Stimulated activated CD4-positive, alpha-beta T cell treated with anti-CD3 and anti-CD28 coated beads, Interleukin-1b, Interleukin-23, amount 100 ng/mL, for 1 hour (primary cell): ENCODE data around the gene GRIP1.
"Not testable (repeated sequence)": the region's sequence is repeated elsewhere in the genome, so short reads cannot be mapped to it uniquely, and the experiment has no call there.

Experiments
- DNase-seq, 2 donors: peaks; one replicate each; pipeline ENCODE4 v3.0.0-alpha.2; 2020; ENCODE audit warnings: low read depth in 2 of 2

Gene GRIP1

DNA sequence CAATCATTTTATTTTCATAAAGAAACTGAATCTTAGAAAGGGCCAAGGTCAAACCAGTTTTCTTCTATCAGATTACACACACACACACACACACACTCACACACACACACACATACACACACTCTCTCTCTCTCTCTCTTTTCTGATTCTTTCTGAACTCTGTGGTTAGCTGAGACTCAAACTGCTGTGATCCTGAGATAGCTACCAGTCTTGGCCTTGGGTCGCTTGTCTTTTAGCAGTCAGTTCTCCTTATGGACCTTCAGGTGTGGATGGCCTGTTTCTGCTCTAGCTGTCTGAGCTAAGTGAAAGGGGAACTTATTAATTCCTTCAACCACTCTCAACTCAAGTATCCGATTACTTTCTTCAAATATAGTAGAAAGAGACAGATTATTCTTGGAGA is 145.1 kb downstream of the GRIP1 start:
- no peak for DNase-seq

DNA sequence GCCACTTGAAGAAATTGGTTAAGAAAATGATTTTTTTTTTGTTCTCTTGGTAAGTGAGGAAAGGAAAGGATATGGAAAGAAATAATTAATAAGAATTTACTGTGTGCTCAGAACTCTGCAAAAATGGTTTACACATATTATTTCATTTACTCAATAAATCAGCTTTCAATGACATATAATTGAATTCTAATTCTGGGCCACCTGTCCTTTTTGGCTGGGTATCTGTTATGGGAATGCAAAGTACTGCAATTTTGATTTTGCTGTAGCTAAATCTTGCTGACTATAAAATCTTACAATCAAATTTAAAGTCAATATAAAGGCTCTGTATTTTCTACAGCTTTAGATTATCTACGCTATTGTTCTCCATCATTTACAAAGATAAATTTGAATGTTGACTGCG is 147.1 kb downstream of the GRIP1 start:
- DNase-seq: no peak

DNA sequence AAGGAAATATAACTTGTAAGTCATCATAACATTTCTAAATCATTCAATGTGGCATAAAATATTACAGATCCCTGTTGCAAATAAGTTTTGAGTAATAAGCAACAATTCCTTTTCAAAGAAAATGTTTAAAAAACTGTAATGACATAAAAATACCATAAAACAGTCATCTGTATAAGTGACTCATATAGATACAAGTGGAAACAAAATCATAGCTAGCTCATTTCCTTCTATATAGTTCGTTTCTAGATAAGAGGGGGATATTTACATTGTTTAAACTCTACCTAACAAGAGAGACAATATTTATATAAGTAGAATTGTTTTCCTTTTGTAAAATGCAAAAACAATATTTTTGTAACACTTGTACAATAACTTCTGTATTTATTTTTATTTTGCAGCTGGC is 148.9 kb downstream of the GRIP1 start:
- no peak for DNase-seq

DNA sequence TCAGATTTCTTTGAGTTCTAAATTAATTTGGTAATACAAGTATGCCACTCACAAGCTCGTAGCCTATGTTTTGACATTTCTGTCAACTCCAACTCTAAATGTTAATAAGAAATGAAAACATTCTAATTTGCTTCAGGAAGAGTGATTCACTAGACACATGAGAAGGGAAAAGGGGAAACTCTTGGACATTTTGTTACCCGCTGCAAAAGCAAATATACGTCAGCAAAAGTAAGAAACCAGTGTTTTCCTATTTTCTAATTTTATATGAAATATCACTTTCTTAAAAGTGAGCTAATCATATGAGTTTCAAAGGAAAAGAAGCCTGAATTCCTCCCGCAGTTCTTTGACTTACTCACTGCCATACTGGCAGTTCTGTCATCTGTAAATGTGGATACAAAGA is 162.3 kb downstream of the GRIP1 start:
- DNase-seq: no peak

DNA sequence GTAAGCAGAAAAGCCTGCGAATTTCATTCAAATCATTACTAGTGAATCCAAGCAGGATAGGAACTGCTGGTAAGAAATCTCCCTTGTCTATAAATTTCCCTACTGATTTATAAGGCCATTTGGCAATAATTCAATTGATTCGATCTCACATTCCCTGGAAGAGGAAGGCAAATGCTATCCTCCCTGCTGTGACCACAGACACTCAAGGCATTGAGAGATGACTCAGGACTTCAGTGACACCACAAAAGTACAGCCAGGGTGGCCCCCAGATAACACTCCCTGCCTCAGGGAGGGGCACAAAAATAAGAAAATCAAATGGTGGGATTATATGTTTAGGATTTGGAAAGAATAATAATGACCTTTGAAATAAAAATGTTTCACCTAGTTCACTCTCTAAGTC is 162.7 kb downstream of the GRIP1 start:
- DNase-seq: no peak

DNA sequence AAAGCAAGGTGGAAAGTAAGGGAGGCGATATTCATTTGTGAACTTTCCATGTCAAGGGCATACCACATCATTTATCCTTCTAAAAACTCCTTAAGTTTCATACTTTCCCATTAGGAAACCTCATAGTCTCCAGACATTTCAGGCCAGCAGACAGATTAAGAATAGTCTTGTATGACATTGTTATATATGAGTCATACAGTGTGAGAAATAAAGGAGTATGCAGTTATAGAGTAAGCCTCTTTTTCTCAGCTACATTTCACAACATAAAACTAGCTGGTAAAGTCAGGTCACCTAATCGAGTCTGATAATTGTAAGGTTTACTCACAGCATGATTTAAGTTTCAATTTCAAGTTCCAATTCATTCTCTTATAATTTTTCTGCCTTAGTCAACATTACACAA is 164.3 kb downstream of the GRIP1 start:
- no peak for DNase-seq

DNA sequence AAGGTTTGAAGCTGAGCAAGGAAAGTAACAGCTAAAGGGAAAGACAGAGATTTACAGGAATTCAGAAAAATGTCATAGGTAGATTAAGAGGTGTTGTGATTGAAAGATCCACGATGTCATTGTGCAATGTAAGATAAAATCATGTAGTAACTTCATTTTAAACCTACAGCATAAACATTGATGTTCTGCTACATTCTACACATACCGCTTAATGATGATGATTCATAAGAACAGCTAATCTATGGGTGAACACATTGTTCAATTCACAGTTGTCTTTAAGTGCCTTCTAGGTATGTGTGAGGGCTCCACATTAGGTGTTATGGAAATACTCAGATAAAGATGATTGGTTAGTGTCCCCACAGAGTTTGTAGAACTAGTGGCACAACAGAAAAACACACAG is 170.9 kb downstream of the GRIP1 start:
- no peak for DNase-seq

DNA sequence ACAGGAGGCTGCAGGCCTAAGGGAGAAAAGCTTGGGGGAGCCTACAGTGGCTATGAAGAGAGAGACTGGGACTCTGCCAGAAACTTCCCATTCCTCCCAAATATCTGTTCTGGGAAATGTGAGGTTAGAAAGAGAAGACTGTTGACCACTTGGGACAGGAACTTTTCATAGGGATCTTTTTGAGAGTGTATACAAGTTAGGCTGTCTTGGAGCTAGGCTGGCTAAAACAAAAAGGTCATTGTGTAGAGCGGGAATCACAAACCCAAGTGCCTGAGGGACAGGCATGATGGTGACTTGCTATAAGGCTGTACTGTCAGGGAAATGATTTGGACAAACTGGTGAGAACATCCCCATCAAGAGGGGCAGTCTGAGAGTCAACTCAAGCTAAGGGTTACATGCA is 175.1 kb downstream of the GRIP1 start:
- no peak for DNase-seq

DNA sequence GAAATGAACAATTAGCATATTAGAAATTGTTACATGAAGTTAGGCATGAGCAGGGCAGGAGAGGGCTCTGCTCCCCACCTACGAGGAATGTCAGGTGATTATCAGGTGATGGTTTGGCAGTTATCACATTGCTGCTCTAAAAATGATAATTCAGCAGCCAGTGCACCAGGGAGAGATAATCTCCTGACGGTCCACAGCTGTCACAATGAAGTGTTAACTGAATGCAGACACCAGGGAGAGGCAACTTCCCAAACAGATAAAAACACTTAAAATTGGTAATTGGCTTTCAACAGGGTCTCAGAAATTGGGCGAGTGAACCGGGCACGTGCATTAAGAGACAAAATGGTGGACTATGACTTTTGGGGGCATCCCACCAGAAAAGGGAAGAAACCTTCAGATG is 176.0 kb downstream of the GRIP1 start:
- DNase-seq: no peak

DNA sequence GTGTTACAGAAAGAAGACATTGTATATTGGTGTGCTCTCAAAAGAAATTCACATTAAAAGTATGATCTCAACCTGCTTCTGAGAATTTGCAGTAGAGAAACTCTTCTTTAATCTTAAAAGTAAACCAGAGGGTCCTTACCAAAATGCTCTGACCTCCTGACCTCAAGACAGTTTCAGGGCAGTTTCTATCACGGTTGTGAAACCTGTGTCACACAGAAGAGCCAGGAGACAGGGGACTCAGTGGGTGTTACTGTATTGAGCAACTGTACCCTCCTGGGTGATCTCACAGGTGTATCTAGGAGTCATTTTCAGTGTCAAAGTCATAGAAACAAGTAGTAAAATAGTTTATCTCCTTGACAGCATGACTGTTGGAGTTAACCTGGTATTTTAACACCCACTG is 178.0 kb downstream of the GRIP1 start:
- DNase-seq: no peak

DNA sequence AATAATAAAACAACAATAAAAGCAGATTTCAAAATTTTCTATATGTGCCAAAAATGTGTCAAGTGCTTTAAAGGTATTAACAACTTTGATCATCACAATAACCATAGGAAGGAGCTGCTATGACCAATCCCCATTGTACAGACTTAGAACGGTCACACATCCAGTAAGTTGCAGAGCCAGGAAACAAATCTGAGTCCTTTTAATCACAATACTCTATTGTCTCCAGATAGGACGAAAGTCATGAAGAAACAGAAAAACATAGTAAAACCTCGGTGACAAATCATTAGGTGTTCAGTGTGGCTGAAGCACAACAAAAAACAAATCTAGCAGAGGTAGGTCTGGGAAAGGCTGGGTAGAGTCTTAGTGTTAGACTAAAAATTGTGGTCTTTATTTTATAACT is 178.8 kb downstream of the GRIP1 start:
- no peak for DNase-seq

DNA sequence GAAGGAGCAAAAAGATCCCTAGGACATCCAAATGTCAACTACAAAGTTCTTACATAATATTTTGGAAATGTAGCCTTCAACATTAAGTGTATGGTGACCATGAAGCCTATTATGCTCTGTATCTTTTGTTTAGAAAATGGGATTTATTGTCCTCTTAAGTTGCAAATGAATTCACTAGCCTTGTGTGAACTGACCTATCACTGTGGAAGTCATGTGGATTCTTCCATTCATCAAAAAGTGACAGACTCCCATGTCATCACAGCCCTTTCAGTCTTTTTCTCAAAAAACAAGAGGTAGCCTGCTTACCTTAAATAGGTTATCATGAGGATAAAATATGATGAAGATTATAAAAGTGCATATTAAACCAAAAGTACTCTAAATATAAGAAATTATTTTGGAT is 179.9 kb downstream of the GRIP1 start:
- no peak for DNase-seq

DNA sequence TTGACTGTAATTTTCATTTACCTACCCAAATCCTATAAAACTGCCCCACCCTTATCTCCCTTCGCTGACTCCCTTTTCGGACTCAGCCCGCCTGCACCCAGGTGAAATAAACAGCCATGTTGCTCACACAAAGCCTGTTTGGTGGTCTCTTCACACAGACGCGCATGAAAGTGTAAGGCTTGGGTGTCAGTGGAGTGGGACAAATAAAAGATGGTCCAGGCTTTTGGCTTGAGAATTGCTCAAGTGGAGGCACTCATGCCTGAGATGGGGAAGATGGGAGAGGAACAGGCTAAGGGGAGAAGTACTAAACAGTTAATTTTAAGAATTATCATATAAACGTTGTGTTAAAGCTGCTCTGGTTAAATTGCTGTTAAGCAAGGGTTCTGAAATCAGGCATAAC is 180.8 kb downstream of the GRIP1 start:
- DNase-seq: not testable (repeated sequence)

DNA sequence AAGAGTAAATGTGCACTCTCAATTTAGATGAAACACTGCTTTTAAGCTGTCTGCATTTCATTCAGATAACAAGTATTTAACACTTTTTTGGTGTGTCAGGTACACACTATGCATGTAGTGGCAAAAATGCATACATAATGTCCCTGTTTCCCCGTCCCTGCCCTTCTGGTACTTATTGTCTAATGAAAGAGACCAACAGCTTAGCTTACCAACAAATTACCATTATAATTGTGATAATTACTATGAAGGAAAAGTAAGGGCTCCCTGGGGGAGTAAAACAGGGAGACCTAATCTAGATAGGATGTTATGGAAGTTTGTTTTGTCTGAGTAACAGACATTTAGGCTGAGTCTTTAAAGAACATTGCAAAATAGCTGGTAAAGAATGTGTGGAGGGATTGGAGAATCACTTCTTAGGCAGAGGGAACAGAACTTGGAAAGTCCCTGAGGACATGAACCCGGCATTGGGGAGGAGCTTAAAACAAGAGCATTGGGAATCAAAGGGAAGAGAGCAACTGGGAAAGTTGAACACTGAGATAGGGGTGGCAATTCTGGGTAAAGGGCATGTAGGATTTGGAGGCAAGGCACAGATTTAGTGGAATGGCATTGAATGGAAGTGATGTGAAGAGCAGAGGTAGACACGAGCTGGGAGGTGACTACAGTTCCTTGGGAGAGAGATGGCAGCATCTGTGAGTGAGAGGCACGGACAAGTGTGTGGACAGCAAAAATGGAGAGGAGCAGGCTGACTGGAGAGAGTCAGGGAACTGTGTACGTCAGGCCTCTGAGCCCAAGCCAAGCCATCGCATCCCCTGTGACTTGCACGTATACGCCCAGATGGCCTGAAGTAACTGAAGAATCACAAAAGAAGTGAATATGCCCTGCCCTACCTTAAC is 181.6 kb downstream of the GRIP1 start:
- no peak for DNase-seq

DNA sequence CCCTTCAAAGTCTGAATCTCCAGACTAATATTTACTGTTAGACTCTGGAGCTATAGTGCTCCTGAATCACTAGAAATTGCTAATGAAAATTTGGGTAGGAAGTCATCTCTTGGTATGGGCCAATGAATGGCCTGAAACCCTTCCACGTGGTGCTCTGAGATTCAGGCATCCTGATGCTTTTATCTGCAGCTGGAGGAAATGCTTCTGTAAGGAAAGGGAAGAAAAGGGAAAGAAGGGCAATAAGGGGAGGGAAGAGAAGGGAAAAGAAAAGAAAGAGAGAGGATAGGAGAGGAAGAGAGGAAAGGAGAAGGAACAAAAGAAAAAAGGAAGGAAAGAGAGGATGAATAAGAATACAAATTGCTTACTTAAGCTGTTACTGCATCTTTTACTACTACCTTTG is 182.3 kb downstream of the GRIP1 start:
- no peak for DNase-seq

DNA sequence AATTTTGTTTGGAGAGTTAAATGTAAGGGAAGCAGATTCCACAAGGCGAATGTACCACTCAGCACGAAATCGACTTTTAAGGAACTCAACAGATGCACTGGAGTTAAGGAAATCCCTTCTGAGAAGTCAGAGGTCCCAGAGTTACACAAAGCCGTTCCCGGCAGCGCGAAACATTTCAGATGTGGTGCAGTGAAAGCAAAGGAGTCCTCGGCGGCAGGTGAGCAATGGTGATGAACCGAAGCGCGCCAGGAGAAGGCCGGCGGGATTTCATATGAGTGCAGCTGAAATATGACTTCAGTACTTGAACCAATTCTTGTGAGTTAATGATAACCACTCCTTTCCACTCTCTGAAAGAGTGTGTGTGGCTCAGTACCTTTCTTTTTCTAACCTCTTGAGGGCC is 183.2 kb downstream of the GRIP1 start:
- no peak for DNase-seq

DNA sequence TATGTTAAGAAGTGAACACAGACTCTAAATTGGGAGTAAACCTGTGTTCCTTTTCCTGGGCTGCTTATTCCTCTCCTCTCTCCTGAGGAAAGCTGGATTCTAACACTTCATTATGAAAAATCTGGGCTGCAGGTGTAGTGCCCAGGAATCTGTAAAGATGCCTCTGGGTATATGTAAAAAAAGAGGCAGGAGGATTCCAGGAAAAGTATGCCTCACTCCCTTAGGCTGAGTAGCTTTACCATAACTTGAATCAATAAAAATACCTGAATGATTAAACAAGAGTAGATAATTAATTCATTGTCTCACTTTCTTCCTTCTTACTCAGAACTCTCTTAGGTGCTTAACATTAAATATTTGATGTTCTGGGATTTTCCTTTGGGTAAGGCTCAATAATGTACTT is 185.1 kb downstream of the GRIP1 start:
- DNase-seq: no peak

DNA sequence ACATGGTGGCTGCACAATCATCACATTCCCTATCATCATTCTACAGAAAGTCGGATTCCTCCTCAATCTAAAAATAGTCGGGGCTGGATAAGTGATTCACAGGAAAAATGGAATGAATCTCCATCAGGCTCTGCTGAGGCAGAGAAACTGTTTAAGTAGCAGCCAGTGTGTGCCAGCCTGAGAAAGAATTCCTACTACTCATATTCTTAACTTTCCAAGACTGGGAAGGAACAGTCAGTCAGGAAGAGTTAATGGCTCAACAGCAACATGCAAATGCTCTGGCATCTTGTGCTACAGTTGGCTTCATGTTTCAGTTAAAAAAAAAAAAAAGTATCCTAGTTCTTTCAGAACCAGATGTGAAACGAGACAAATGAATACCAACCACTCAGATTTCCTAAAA is 187.0 kb downstream of the GRIP1 start:
- DNase-seq: no peak

DNA sequence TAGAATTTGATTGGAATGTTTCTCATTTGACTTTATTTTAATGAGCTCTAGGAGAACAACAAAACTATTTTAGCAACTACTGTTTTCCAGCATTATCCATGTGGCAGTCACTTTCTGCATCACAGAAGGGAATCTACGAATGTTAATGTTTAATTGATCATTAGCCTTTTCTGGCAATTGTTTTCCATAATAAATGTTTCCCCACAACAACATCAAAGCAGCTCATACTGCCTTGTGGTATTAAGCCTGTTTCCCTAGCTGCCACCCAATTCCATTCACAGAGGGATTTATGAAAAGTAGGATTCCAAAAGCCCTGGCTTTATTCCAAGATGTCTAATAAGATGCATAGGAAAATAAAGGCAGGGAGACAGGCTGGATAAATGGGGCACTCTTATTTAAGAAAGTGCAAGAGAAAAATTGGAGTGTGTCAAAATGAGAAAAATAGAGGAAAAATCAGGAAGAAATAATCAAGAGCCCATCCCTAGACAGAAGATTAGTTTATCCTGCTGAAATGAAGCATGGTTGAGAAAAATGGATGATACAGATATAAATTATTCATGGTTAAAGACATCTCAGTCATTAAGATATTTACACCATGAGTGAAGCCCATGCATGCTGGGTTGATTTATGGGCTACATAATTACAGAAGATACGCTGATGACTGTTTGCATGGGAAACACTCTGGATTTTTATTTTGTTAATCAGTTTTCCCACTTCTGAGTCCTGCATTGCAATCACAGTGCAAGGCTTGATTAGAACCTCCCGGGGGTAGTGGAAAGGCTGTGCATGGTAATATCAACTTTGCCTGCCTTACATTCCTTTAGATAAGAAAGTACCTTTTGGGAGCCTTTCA is 196.3 kb downstream of the GRIP1 start:
- no peak for DNase-seq

DNA sequence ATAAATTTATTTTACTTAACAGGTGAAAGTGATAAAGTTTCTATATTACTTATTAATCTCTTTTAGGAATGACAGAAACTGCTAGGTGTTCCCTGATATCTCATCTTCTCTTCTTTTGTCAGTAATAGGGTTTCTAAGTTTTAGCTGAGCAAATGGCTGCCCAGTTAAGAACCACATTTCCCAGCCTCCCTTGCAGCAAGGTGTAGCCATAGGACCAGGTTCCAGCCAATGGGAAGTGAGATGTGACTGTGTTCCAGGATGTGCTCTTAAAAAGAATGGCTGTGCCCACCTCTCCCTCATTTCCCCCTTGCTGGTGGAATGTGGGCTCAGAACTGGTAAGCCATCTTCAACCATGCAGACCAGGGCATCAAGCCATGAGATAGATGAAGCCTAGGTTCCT is 210.9 kb downstream of the GRIP1 start:
- DNase-seq: no peak

DNA sequence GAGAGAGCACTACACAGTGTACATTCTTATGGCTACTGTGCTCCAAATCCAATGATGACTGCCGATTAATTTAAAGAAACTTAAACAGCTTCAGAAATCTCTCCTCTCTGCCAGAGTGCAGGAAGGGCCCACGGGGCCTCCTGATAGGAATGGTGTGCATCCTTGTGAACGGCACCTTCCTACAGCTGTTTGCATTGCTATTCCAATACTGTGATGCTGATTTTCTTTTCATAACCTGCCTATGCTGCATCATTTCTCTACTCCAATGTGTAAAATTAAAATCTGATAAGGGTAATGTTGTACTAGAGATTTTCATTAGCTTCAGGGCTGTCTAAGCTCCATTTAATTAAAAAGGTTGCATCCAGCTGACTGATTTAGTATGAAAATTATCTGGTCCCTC is 217.5 kb downstream of the GRIP1 start:
- no peak for DNase-seq

DNA sequence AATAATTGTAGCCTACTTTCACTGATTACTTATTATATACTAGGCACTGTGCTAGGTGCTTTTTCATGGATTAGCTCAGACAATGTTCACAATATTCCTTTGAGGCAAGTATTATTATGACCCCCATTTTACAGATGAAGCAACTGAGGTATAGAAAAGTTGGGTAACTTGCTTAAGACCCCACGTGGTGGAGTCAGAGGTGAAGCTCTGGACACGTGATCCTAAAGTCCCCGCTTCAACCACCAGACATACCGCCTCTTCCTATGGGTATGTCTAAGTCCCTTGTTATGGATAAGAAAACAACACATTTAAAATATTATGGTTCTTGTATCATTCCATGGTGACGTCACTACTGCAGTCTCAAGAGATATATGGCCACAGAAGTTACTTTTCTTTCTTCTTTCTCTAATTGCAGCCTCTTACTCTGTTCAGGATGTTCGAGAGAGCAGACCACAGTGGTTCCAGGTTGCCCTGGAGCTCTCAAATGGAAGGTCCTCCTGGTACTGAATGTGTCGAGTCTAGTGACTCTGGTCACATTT is 218.9 kb downstream of the GRIP1 start:
- DNase-seq: no peak

DNA sequence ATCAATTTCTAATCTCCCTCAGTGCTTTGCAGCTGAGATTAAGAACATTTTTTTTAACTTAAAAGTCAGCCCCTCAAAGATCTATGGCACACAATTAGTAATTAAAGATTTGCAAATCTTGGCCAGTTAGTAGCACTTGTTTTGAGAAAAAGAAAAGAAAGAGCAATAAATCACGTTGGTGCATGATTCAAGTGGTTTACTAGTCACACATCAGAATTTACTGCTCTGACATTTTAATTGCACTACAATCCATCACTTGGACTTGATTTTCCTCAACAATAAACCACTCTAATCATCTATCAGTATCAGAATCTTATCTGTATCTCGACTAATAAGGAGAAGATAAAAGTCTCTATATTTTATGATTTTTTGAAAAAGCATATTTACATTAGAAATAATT is 222.3 kb downstream of the GRIP1 start:
- no peak for DNase-seq
